ENCODE data around the gene SSR1.
"Not testable (repeated sequence)": the region's sequence is repeated elsewhere in the genome, so short reads cannot be mapped to it uniquely, and the experiment has no call there.

Gene SSR1

DNA sequence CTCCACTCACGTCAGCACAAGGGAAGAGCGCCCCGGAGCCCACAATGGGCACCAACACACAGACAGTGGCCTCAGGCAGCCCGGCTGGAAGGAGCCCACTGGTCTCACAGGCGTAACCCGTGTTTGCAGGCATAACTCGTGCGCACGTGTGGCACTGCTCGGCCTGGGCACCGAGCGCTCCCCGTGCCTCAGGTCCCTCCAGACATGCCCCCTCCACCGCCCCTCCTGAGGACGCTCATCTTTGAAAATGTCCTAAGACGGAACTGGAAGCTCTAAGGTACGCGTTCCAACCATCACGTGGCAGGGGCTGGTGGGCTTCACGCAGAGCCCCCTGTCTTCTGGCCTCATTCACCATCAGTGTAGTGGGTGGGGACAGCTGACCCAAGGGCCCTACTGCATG, 44.6 kb downstream of the SSR1 start:
- no peaks in the 10 kb centered on the region for H3K27me3 ChIP-seq (replicated peaks)
- no peak for DNase-seq
- no peaks in the 10 kb centered on the region for H3K36me3 ChIP-seq (replicated peaks)
- H3K27ac ChIP-seq = no peak overlapping the region
- no peak overlapping the region for H3K4me3 ChIP-seq (ENCODE audit: low read depth, low read length)
- no peak for TF ChIP-seq CTCF (IDR thresholded peaks at IDR 0.05; ENCODE audit: low read depth, low read length, missing control alignments)
- in situ Hi-C loops (cut with HindIII; ENCODE audit: low pct_ligation_motif_present, low sequenced_read_pairs) = no loop called here

DNA sequence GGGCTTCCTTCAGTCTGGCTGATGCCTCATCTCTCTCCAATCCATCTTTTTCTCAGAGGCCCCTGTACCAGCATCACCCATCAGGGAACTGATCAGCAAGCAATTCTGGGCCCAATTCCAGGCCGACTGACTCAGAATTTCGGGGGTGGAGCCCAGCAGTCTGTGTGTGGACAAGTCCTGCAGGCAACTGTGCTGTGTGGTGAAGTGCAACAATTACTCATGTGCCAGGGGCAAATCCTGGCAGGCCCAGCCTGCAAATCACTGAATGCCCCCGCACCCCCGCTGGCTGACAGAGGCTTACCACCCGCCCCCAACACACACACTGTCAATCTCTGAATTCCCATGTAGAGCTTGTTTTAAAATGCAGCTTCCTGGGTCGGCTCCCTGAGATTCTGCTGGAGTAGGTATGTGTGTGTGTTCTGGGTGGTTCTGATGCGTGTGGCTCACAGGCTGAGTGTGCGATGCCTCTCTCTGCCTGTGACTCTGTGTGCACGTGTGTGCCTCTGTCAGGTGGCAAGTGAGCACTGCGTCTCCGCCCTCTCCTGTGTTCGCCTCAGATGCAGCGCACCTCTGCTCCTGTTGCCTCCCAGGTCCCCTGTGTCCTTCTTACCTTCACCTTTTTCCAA, 45.4 kb downstream of the SSR1 start:
- H3K4me3 ChIP-seq (ENCODE audit: low read depth, low read length) = no peak overlapping the region
- in situ Hi-C loops (cut with HindIII; ENCODE audit: low pct_ligation_motif_present, low sequenced_read_pairs) = no loop called here
- no peak overlapping the region for H3K27ac ChIP-seq

GRCh38 chr6:7267071-7267465, 45.9 kb downstream of the SSR1 start:
- Histone ChIP-seq H3K27me3 (replicated peaks) (no peaks in the 10 kb centered on the region), H3K4me3 (ENCODE audit: low read depth, low read length) (no peak overlapping the region), H3K27ac (no peak overlapping the region), H3K36me3 (replicated peaks) (no peaks in the 10 kb centered on the region)
- in situ Hi-C loops (cut with HindIII; ENCODE audit: low pct_ligation_motif_present, low sequenced_read_pairs) = no loop called here
- TF ChIP-seq CTCF (IDR thresholded peaks at IDR 0.05; ENCODE audit: low read depth, low read length, missing control alignments) = no peak
- no peak for DNase-seq

More for the DNA sequence above, 45.4 kb downstream of the SSR1 start:
- TF ChIP-seq CTCF (IDR thresholded peaks at IDR 0.05; ENCODE audit: low read depth, low read length, missing control alignments) = no peak
- Histone ChIP-seq H3K36me3 (replicated peaks) (no peaks in the 10 kb centered on the region), H3K27me3 (replicated peaks) (no peaks in the 10 kb centered on the region)
- DNase-seq = peak; percentile 96

DNA sequence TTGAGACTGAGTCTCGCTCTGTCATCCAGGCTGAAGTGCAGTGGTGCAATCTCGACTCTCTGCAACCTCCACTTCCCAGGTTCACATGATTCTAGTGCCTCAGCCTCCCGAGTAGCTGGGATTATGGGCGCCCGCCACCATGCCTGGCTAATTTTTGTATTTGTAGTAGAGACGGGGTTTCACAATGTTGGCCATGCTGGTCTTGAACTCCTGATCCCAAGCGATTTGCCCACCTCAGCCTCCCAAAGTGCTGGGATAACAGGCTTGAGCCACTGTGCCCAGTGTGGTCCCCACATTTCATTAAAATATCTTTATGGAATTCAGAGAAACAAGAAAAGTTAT, 47.6 kb downstream of the SSR1 start:
- H3K4me3 ChIP-seq (ENCODE audit: low read depth, low read length); DNase-seq; H3K36me3 ChIP-seq (replicated peaks); in situ Hi-C loops (cut with HindIII; ENCODE audit: low pct_ligation_motif_present, low sequenced_read_pairs); H3K27me3 ChIP-seq (replicated peaks); H3K27ac ChIP-seq: not testable (repeated sequence)

DNA sequence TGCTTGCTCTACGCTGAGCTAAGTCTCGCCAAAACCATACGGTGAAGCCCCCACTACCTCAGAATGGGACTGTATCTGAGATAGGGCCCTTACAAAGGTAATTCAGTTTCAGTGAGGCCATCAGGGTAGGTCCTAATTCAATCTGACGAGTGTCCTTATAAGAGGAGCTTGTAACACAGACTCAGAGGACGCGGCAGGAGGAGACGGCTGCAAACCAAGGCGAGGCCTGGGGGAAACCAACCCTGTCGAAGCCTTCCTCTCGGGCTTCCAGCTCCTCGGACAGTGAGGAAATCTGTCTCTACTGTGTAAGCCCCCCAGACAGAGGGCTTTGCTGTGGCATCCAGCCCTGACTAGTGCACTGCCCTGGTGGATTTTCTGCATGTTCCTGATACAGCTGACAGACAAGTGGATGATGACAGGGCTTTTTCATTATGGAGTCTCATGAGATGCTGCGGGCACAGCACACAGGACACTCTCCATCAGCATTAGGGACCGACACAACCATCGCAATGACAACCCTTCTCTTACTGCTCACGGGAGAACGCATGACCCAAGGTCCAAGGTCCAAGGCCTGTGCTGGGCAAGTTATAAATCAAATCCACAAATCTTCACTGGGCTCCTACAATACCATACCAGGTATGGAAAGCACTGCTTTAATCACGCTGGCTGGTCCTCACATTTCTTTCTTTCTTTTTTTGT, 48.2 kb downstream of the SSR1 start:
- Histone ChIP-seq H3K36me3 (replicated peaks) (no peaks in the 10 kb centered on the region), H3K4me3 (ENCODE audit: low read depth, low read length) (no peak overlapping the region), H3K27me3 (replicated peaks) (no peaks in the 10 kb centered on the region), H3K27ac (no peak overlapping the region)
- in situ Hi-C loops (cut with HindIII; ENCODE audit: low pct_ligation_motif_present, low sequenced_read_pairs) = no loop called here
- no peak for TF ChIP-seq CTCF (IDR thresholded peaks at IDR 0.05; ENCODE audit: low read depth, low read length, missing control alignments)
- DNase-seq = no peak

- Histone ChIP-seq H3K36me3 (replicated peaks) (no peaks in the 10 kb centered on the region), H3K4me3 (ENCODE audit: low read depth, low read length) (no peak overlapping the region), H3K27ac (no peak overlapping the region), H3K27me3 (replicated peaks) (no peaks in the 10 kb centered on the region)
- no peak for DNase-seq
- in situ Hi-C loops (cut with HindIII; ENCODE audit: low pct_ligation_motif_present, low sequenced_read_pairs) = no loop called here
- TF ChIP-seq CTCF (IDR thresholded peaks at IDR 0.05; ENCODE audit: low read depth, low read length, missing control alignments) = no peak
These were observed 49.0 kb downstream of the SSR1 start for GRCh38 chr6:7264041-7264440.

DNA sequence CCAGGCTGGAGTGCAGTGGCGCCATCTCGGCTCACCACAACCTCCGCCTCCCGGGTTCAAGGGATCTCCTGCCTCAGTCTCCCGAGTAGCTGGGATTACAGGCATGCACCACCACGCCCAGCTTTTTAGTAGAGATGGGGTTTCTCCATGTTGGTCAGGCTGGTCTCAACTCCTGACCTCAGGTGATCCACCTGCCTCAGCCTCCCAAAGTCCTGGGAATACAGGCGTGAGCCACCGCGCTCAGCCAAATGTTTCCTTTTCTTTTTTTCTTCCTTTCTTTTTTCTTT, 49.5 kb downstream of the SSR1 start:
- H3K27ac ChIP-seq; H3K27me3 ChIP-seq (replicated peaks); in situ Hi-C loops (cut with HindIII; ENCODE audit: low pct_ligation_motif_present, low sequenced_read_pairs); H3K4me3 ChIP-seq (ENCODE audit: low read depth, low read length); H3K36me3 ChIP-seq (replicated peaks); DNase-seq: not testable (repeated sequence)
